ENCODE data around the gene BCAS3.
"Not testable (repeated sequence)": the region's sequence is repeated elsewhere in the genome, so short reads cannot be mapped to it uniquely, and the experiment has no call there.

The BCAS3 gene

GRCh38 chr17:61129267-61130254 lies 451.9 kb downstream of the BCAS3 start:
- no peak for DNase-seq (ENCODE audit: low spot score)

DNA sequence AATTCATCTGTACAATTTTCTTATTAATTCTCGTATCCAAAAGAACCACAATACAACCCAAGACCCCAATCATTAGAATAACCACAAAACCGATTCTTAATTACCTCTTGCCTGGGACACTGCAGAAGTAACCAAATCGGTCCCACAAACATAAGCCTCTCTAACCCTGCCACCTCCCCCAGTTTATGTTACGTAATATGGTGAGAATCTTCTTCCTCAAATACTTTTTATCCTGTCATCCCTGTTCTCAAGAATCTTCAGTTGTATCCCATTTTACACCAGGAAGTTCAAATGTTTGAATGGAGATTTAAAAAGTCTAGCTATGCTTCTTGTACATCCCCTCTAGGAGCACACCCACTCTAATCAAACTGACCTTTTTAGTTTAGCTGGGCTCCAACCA lies 452.7 kb downstream of the BCAS3 start:
- DNase-seq (ENCODE audit: low spot score): no peak

DNA sequence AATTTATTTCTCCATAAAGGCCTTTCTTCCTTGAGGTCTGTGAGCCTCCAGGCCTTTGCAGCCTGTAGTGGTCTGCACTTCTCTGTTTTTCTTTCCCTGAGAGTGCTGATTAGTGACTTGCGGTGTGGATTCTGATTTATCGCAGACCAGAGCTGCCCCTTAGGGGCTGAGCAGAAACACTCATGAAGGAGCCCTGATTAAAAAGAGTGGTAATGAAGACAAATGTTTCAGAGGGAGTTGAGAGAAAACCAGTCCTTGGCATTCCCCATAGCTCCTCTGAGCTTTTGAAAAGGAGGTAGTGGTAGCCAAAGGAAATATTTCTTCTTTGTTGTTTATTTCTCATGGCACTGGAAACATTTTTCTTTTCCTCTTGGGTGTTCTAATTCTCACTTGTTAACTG lies 453.9 kb downstream of the BCAS3 start:
- no peak for DNase-seq (ENCODE audit: low spot score)

DNA sequence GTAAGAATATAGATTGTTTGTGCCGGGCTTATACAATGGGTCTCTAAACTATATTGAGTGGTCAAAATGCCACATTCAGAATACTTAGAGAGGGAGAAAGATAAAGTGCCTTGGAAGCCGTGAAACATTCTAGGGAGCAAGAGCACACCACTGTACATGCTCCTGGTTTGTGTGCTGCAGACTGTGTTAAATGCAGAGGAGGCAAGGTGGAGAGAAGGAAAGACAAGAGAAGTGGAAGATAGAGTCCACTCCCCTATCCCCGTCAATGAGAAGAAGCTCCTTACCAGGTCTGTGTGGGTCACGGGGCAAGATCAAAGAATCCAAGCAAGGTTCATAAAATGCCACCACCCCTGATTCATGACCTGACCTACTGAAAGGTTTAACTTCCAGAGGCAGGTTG lies 454.9 kb downstream of the BCAS3 start:
- DNase-seq (ENCODE audit: low spot score): no peak

- DNase-seq (ENCODE audit: low spot score): no peak
Measured at GRCh38 chr17:61133853-61134252, 456.2 kb downstream of the BCAS3 start.

DNA sequence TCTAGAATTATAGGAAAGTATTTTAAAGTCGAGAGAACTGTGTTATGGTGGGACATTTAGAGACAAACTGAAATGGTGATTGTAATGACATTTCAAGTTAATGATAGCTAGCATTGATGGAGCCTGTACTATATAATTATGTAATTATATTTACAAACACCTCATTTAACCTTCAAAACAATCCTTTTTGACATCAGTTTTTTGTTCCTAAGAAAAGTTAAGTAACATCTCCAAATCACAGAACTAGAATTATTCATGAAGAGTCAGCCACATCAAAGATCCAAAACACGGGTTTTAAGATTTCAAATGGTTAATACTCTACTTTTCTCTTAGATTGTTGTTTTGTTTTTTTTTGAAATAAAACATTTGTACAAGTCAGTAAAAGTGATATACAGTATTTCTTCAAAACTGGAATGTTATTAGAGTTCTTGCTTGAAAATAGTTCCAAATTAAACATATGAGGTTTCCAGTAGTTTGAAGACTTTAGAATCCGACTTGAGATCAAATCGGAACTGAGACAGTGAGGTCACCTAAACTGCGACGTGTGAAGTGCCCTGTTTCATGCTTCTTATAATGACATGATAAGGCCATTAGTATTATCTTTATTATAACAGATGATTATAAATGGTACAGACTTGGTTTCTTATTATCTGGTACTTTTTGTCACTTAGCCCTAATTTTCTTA lies 457.0 kb downstream of the BCAS3 start:
- DNase-seq (ENCODE audit: low spot score): no peak

GRCh38 chr17:61135782-61136181 lies 458.1 kb downstream of the BCAS3 start:
- DNase-seq (ENCODE audit: low spot score): no peak

GRCh38 chr17:61136296-61136695 lies 458.6 kb downstream of the BCAS3 start:
- DNase-seq (ENCODE audit: low spot score): no peak

DNA sequence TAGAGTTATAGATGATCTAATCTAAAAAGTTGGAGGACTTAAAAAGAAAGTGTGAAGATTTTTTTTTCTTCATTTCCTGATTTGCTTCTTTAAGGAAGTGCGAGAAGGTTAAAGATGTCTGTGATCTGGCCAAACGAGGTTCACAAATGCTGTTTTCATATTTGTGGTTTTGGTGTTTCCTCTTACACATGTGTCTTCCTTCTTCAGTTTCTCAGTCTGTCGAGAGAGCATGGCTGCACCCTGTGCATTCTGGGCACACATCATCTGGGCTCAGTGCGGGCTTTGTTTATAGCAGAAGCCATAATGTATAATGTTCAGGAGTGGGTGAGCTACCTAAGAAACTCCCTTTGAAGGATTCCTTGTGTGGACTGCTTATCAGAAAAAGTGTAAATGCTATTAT lies 461.6 kb downstream of the BCAS3 start:
- no peak for DNase-seq (ENCODE audit: low spot score)

- DNase-seq (ENCODE audit: low spot score): no peak
Measured at GRCh38 chr17:61140081-61140786, 462.6 kb downstream of the BCAS3 start.

DNA sequence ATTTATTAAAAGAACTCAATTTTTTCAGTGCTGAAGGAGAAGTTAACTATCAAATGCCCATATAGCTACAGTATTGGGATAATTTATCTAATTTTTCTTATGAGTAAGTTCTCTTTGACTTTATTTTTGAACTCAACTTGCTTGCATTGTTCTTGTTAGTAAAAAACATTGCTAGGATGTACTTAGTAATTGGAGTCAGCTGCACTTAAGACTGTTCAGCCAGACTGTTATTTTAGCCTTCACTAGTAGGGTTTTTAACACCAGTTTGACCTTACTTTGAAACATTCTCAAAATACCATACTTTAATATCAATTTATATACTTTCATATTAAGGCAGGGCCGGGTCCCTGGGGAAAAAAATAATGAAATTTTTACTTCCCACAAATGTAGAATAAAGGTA lies 465.4 kb downstream of the BCAS3 start:
- no peak for DNase-seq (ENCODE audit: low spot score)

DNA sequence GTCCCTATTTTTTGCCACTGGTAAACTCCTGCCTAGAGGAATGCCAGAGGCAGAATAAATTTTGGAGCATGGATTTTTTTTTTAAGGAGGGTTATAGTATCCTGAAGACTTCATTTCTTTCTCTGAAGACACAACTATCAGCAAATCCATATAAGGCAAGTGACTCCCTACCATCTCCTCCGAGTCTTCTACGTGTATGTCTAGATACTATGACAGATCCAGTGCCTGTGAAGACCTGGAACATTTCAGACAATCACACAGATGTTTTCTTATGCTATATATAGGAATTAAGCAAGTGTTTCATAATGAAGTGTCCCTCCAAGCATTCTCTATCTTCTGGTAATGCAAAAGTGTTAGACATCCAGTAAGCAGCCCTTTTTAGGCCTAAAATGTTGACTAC lies 466.5 kb downstream of the BCAS3 start:
- no peak for DNase-seq (ENCODE audit: low spot score)

DNA sequence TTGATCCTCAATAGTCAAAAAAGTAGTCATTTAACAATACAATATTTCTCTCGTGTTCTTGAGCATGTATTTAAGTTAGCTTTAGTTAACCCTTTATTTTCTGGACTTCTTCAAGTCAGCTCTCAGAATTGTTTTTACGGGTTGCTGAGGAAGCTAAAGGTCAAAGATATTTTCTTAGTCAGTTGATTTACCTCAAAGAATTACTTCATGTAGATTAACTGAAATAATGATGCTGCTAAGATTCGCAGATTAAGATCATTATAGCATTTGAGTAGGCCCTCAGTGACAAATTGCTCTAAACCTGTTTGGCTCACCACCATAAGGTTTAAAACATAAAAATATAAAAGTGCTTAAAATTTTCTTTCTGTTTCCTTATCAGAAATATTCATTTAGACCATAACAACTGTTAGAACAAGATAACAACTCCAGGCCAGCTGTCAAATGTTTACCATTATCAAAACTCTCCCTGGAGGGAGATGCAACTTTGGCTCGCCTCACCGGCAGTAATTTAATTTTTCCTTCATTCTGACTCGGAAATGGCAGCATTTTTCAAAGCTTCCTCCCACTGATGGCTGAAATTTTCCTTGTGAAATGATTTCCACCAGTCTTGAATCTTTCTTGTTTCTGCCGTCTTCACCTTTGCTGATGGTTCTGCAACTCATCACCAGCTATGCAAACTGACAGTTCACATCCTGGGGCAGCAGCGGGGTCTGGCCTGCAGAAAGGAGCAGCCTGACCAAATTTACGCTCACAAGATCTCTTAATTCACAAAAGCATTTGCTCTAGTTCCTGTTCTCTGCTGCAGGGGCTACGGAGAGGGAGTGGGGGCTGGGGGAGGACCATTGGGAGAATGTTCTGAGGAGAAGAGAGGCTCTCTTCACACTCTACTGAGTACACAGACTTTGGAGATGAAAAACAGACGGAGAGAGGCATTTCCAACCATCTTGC lies 467.2 kb downstream of the BCAS3 start:
- DNase-seq (ENCODE audit: low spot score): no peak

DNA sequence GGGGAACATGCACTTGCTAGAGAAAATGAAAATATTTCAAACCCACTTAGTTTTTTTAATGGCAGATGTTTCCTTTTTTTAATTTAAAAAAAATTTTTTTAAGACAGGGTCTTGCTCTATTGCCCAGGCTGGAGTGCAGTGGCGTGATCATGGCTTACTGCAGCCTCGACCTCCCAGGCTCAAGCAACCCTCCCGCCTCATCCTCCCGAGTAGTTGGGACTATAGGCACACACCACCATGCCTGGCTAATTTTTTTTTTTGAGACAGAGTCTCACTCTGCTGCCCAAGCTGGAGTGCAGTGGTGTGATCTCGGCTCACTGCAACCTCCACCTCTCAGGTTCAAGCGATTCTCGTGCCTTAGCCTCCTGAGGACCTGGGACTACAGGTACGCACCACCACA lies 469.2 kb downstream of the BCAS3 start:
- not testable (repeated sequence) for DNase-seq (ENCODE audit: low spot score)

- no peak for DNase-seq (ENCODE audit: low spot score)
Measured at GRCh38 chr17:61149106-61149825, 471.6 kb downstream of the BCAS3 start.

GRCh38 chr17:61149862-61150362 lies 472.3 kb downstream of the BCAS3 start:
- DNase-seq (ENCODE audit: low spot score): no peak

- DNase-seq (ENCODE audit: low spot score): no peak
Measured at GRCh38 chr17:61150686-61151299, 473.1 kb downstream of the BCAS3 start.

GRCh38 chr17:61152898-61153297 lies 475.2 kb downstream of the BCAS3 start:
- no peak for DNase-seq (ENCODE audit: low spot score)

DNA sequence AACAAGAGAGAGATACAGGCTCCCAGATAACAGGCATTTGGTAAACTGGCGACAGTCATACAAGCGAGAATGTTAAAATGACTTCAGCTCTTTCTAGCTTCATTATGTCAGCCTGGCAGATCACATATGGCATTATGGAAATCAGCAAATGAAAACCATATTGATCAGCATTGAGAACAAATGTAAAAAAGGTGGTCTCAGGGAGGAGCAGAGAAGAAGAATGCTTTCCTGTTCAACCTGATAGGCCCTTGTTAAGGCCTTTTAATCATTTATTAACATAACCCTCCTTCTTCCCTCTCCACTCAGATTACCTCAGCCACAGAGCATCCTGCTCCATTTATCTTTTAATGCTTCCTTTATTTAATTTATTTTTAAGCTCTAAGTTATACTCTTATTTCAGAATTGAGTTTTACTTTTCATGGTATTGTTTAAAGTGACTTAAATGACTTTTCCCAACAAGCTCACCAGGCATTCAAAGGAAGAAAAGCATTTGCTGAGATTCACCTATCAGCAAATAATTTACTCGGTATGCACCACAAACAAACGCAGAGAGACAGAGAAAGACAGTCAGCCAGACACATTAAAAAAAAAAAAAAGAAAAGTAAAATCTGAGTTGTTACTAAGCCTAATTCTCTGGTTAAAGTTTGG lies 478.1 kb downstream of the BCAS3 start:
- no peak for DNase-seq (ENCODE audit: low spot score)
